Peyer's patch (tissue), 4 donors: ENCODE measurements around the gene UCKL1.

Source experiments
- CTCF ChIP-seq, 6 experiments: fragments of 450-650 bp in 4 of 6; fragments of 200-600 bp in 2 of 6; sonication (generic) in 1 of 6; IDR thresholded peaks; one replicate each; pipeline ENCODE4 v1.5.1; 2017 to 2019; ENCODE audit warnings: antibody characterized with exemption in 6 of 6, mild to moderate bottlenecking in 3 of 6, moderate library complexity in 1 of 6
- POLR2A ChIP-seq, 2 donors: fragments of 450-650 bp; IDR thresholded peaks; one replicate each; pipeline ENCODE4 v1.5.1; 2017; ENCODE audit warnings: antibody characterized with exemption in 2 of 2, mild to moderate bottlenecking in 2 of 2, moderate library complexity in 2 of 2

- TF ChIP-seq POLR2A (IDR thresholded peaks at IDR 0.05) (no peak), CTCF (IDR thresholded peaks at IDR 0.05) (no peak)
Observed at GRCh38 chr20:63944078-63944941, 11.9 kb downstream of the UCKL1 start.
